Endothelial cell of umbilical vein (primary cell): Measurements from ENCODE around the gene CACNA1S. TPM values are rescaled to one million over a fixed set of nuclear protein-coding genes. Genes with fewer than 3 reads are reported as not detected.

ENCODE experiments used
- BruUV-seq: library from RNA; stranded (reverse); fragments of 400-500 nt; replicated peaks from 2 replicates; lab custom pipeline; 2021; lab: Mats Ljungman, UMichigan
- CTCF ChIA-PET: fragments of 300-600, 350-600 bp; sonication (Branson Sonifier 250); formaldehyde crosslinking; loops from one replicate; lab custom pipeline; 2021; ENCODE audit warnings: antibody characterized with exemption, inconsistent platforms; lab: Charles Lee
- POLR2A ChIA-PET: fragments of 300-600, 350-600 bp; sonication (Branson Sonifier 250); formaldehyde crosslinking; loops from one replicate; lab custom pipeline; 2021; ENCODE audit warnings: antibody characterized with exemption, inconsistent platforms; lab: Charles Lee
- DNase-seq: peaks from one replicate; pipeline ENCODE4 v3.0.0-alpha.2; 2011; ENCODE audit warnings: low read depth, low spot score
- FAIRE-seq: peaks from 2 replicates; lab custom pipeline; 2011; peaks lifted over from hg19 to GRCh38; lab: Jason Lieb, UNC
- H2AFZ ChIP-seq: 2 replicates; pipeline ENCODE4 v1.6.0; 2012; ENCODE audit warnings: low read depth, low read length, control low read depth, inconsistent platforms
- H3K27ac ChIP-seq: 2 replicates; pipeline ENCODE4 v1.5.1; 2011; ENCODE audit warnings: low read depth, mild to moderate bottlenecking, control low read depth, low read length, moderate library complexity; ENCODE audit not compliant: insufficient read depth
- H3K27me3 ChIP-seq, 2 experiments: 2 replicates each; pipeline versions ENCODE4 v1.6.0 to v1.6.1; 2011; ENCODE audit warnings: low read length in 2 of 2, mixed read lengths in 1 of 2; ENCODE audit not compliant: control insufficient read depth in 2 of 2, insufficient read depth in 2 of 2
- H3K36me3 ChIP-seq, 2 experiments: 2 replicates in 1 of 2; 3 replicates in 1 of 2; pipeline ENCODE4 v1.5.1; 2011; ENCODE audit warnings: low read length in 2 of 2, mild to moderate bottlenecking in 1 of 2, moderate library complexity in 1 of 2; ENCODE audit not compliant: control insufficient read depth in 2 of 2, insufficient read depth in 2 of 2; ENCODE audit errors: extremely low read depth in 1 of 2
- H3K4me1 ChIP-seq: 3 replicates; pipeline ENCODE4 v1.5.1; 2011; ENCODE audit warnings: mild to moderate bottlenecking, low read length; ENCODE audit not compliant: control insufficient read depth, insufficient read depth; ENCODE audit errors: extremely low read depth
- H3K4me2 ChIP-seq: 2 replicates; pipeline ENCODE4 v1.6.1; 2011; ENCODE audit warnings: low read length, control low read depth, mixed read lengths; ENCODE audit not compliant: insufficient read depth
- H3K4me3 ChIP-seq, 3 experiments: fragments of 200-600 bp in 1 of 3; sonication (generic), shearing (Covaris generic) in 1 of 3; replicated peaks in 1 of 3; 2 replicates each; pipeline ENCODE4 v1.5.1; 2011 to 2016; ENCODE audit warnings: control low read depth in 3 of 3, low read length in 3 of 3, mild to moderate bottlenecking in 2 of 3, inconsistent platforms in 1 of 3, low read depth in 1 of 3, moderate library complexity in 1 of 3; ENCODE audit not compliant: insufficient read depth in 1 of 3
- H3K79me2 ChIP-seq: 2 replicates; pipeline ENCODE4 v1.6.0; 2012; ENCODE audit warnings: low read length, inconsistent platforms; ENCODE audit not compliant: control insufficient read depth, insufficient read depth
- H3K9ac ChIP-seq: replicated peaks from 2 replicates; pipeline ENCODE3; 2011; ENCODE audit warnings: low read length, control low read depth; ENCODE audit not compliant: insufficient read depth; ENCODE audit errors: extremely low read depth
- H3K9me1 ChIP-seq: replicated peaks from 3 replicates; pipeline ENCODE4 v1.6.0; 2011; ENCODE audit warnings: mild to moderate bottlenecking, low read length; ENCODE audit not compliant: control insufficient read depth, insufficient read depth; ENCODE audit errors: extremely low read depth
- H3K9me3 ChIP-seq: replicated peaks from 2 replicates; pipeline ENCODE4 v1.5.1; 2012; ENCODE audit warnings: low read length, inconsistent platforms; ENCODE audit not compliant: control insufficient read depth, insufficient read depth
- H4K20me1 ChIP-seq: replicated peaks from 2 replicates; pipeline ENCODE3; 2011; ENCODE audit warnings: mild to moderate bottlenecking, low read length; ENCODE audit not compliant: control insufficient read depth, insufficient read depth; ENCODE audit errors: extremely low read depth
- EZH2 ChIP-seq: IDR thresholded peaks from 2 replicates; pipeline ENCODE4 v1.6.1; 2012; ENCODE audit warnings: borderline replicate concordance, low read depth, mild to moderate bottlenecking, moderate library complexity, low read length, inconsistent platforms; ENCODE audit not compliant: severe bottlenecking
- FOS ChIP-seq: IDR thresholded peaks from 2 replicates; pipeline ENCODE4 v1.6.1; 2011; ENCODE audit warnings: mild to moderate bottlenecking, low read length, moderate library complexity, borderline replicate concordance; ENCODE audit not compliant: insufficient read depth
- GATA2 ChIP-seq: IDR thresholded peaks from 2 replicates; pipeline ENCODE4 v1.7.0; 2011; ENCODE audit warnings: low read depth, mild to moderate bottlenecking, moderate library complexity, mixed read lengths, low read length; ENCODE audit not compliant: insufficient read length, insufficient read depth
- JUN ChIP-seq: IDR thresholded peaks from 2 replicates; pipeline ENCODE4 v1.6.1; 2011; ENCODE audit warnings: borderline replicate concordance, low read depth; ENCODE audit not compliant: insufficient read length, insufficient read depth
- MYC ChIP-seq: IDR thresholded peaks from one replicate; pipeline ENCODE4 v1.6.1; 2011; ENCODE audit warnings: mild to moderate bottlenecking, low read depth, low read length
- POLR2A ChIP-seq: IDR thresholded peaks from 2 replicates; pipeline ENCODE4 v1.6.1; 2012; ENCODE audit warnings: low read depth, mild to moderate bottlenecking, control low read depth, low read length
- POLR2AphosphoS5 ChIP-seq: IDR thresholded peaks from 2 replicates; pipeline ENCODE4 v1.6.1; 2012; ENCODE audit warnings: low read depth, mild to moderate bottlenecking, control low read depth, low read length, moderate library complexity; ENCODE audit not compliant: insufficient read depth
- dilution Hi-C: fragments of 300-500 bp; cut with MboI; formaldehyde crosslinking; loops from one replicate; pipeline ENCODE4 v1.15.0; 2019; ENCODE audit warnings: low sequenced_read_pairs; ENCODE audit not compliant: extremely low pct_ligation_motif_present
- intact Hi-C: fragments of 100-400 bp; cut with micrococcal nuclease; formaldehyde crosslinking; loops from one replicate; pipeline ENCODE4 v1.10.0; 2022
- polyA plus RNA-seq, 4 experiments: library from polyadenylated mRNA; depleted of rRNA in 3 of 4; stranded (reverse) in 3 of 4; unstranded in 1 of 4; fragments of >200 nt; gene quantifications; 2 replicates each; pipeline versions ENCODE4 v1.2.1 to v1.2.3, GENCODE V29; 2011 to 2012; ENCODE audit warnings: missing spikeins in 1 of 4
- total RNA-seq: library from RNA; stranded (reverse); gene quantifications from 2 replicates; pipeline ENCODE4 v1.2.3, GENCODE V29; 2021
- TF ChIP-seq, protein P1 (sequence below), 2 donors: IDR thresholded peaks; 1 replicate in 1 of 2; 2 replicates in 1 of 2; pipeline ENCODE4 v1.5.1; 2011; ENCODE audit warnings: low read length in 2 of 2, mild to moderate bottlenecking in 2 of 2, moderate library complexity in 2 of 2, control low read depth in 1 of 2, inconsistent platforms in 1 of 2, low read depth in 1 of 2; ENCODE audit not compliant: insufficient read depth in 1 of 2; ENCODE audit errors: extremely low read depth in 1 of 2
- TF ChIP-seq, protein P2 (sequence below): IDR thresholded peaks from 2 replicates; pipeline ENCODE4 v1.6.1; 2011; ENCODE audit not compliant: insufficient read depth, insufficient read length

CACNA1S gene
- total and polyA plus RNA-seq, 2 donors (not counting 3 experiments of a cell fraction or from before 2014, with no cell fraction given), result not detected

DNA sequence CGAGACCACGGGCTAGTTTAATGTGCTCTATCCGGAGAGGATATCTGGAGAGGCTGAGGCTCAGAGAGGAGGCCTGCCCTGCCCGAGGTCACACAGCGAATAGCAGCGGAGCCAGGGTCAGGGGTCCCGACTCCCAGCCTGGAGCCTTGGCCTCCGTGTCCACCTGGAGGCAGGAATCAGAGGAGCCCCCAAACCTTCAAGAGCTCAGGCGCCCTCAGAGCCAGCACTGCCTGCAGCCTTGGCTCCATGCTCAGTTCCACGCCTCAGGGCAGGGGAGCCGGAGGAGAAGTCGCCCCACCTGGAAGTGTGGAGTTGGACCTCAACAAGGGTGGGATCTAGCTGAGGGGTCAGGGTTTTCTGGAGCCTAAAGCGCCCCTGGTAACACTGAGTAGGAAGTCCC, 16.7 kb upstream of the CACNA1S start:
- dilution Hi-C loops, result no loop called here
- no TSS peak for BruUV-seq
- no peaks in the 10 kb centered on the region for H3K9me3 ChIP-seq
- no peak overlapping the region for H3K27ac ChIP-seq
- no peaks in the 10 kb centered on the region for H3K79me2 ChIP-seq
- H3K4me2 ChIP-seq, result no peak overlapping the region
- no peak for DNase-seq
- CTCF ChIA-PET, result interaction anchor here (1.2 kb wide), 1 partner anchor 10 kb away, joined by 9 read pairs; no protein-coding TSS in a partner anchor
- no peaks in the 10 kb centered on the region for H3K9me1 ChIP-seq
- no peak overlapping the region for H3K9ac ChIP-seq
- H4K20me1 ChIP-seq, result no peaks in the 10 kb centered on the region
- H3K4me1 ChIP-seq, result no peaks in the 10 kb centered on the region
- intact Hi-C loops, result no loop called here
- peaks cover 8 to 11% of the 10 kb centered on the region in 2 experiments for H3K27me3 ChIP-seq
- no peak overlapping the region for H2AFZ ChIP-seq
- no peaks in the 10 kb centered on the region for H3K36me3 ChIP-seq
- TF ChIP-seq GATA2 (no peak), EZH2 (no peak), POLR2AphosphoS5 (no peak), JUN (no peak)
- FAIRE-seq, result no peak
- POLR2A ChIA-PET, result no interaction called here
- H3K4me3 ChIP-seq, result no peak overlapping the region

DNA sequence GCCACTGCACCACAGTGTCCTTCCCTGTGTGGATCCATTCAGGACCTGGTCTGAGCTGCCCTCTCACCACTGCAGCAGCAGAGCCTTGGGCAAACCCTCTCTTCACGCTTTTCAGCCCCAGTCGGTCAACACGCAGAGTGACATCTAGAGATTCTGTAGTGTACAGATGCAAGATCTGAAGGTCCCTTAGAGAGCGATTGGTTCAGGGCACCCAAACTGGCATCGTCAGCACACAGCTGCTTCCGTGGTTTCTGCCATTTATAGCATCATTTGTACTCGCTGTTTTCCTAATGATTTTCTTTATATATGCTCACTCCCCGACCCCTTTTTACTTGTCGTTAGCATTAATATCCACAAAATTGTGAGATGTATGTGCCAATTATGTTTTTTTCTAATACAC, 16.2 kb upstream of the CACNA1S start:
- no peaks in the 10 kb centered on the region for H3K9me1 ChIP-seq
- BruUV-seq, result no TSS peak
- ChIA-PET CTCF (interaction anchor here (1.2 kb wide), 1 partner anchor 9 kb away, joined by 7 read pairs; no protein-coding TSS in a partner anchor), POLR2A (no interaction called here)
- H3K9me3 ChIP-seq, result no peaks in the 10 kb centered on the region
- H3K79me2 ChIP-seq, result no peaks in the 10 kb centered on the region
- FAIRE-seq (no peak), DNase-seq (no peak)
- H2AFZ ChIP-seq, result no peak overlapping the region
- dilution Hi-C loops, result no loop called here
- H3K4me3 ChIP-seq, result no peak overlapping the region
- no peaks in the 10 kb centered on the region for H3K4me1 ChIP-seq
- H3K4me2 ChIP-seq, result no peak overlapping the region
- H3K9ac ChIP-seq, result no peak overlapping the region
- TF ChIP-seq JUN, result no peak
- no peak for TF ChIP-seq GATA2
- no peak for TF ChIP-seq FOS
- no peak for TF ChIP-seq EZH2
- no peak for TF ChIP-seq POLR2A
- no peak for TF ChIP-seq MYC
- no peak for TF ChIP-seq POLR2AphosphoS5
- TF ChIP-seq, protein P1, sequence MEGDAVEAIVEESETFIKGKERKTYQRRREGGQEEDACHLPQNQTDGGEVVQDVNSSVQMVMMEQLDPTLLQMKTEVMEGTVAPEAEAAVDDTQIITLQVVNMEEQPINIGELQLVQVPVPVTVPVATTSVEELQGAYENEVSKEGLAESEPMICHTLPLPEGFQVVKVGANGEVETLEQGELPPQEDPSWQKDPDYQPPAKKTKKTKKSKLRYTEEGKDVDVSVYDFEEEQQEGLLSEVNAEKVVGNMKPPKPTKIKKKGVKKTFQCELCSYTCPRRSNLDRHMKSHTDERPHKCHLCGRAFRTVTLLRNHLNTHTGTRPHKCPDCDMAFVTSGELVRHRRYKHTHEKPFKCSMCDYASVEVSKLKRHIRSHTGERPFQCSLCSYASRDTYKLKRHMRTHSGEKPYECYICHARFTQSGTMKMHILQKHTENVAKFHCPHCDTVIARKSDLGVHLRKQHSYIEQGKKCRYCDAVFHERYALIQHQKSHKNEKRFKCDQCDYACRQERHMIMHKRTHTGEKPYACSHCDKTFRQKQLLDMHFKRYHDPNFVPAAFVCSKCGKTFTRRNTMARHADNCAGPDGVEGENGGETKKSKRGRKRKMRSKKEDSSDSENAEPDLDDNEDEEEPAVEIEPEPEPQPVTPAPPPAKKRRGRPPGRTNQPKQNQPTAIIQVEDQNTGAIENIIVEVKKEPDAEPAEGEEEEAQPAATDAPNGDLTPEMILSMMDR (IDR thresholded peaks at IDR 0.05; ENCODE audit: extremely low read depth in 1 of 2, insufficient read depth in 1 of 2, low read depth in 1 of 2, low read length in 2 of 2), result no peak
- TF ChIP-seq, protein P2, sequence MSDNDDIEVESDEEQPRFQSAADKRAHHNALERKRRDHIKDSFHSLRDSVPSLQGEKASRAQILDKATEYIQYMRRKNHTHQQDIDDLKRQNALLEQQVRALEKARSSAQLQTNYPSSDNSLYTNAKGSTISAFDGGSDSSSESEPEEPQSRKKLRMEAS, result no peak
- H3K27ac ChIP-seq, result no peak overlapping the region
- no peaks in the 10 kb centered on the region for H3K36me3 ChIP-seq
- intact Hi-C loops, result no loop called here
- H3K27me3 ChIP-seq, result peaks cover 12 to 15% of the 10 kb centered on the region in 2 experiments
- no peaks in the 10 kb centered on the region for H4K20me1 ChIP-seq
